ENCODE results near the gene AP3D1.

Gene AP3D1

DNA sequence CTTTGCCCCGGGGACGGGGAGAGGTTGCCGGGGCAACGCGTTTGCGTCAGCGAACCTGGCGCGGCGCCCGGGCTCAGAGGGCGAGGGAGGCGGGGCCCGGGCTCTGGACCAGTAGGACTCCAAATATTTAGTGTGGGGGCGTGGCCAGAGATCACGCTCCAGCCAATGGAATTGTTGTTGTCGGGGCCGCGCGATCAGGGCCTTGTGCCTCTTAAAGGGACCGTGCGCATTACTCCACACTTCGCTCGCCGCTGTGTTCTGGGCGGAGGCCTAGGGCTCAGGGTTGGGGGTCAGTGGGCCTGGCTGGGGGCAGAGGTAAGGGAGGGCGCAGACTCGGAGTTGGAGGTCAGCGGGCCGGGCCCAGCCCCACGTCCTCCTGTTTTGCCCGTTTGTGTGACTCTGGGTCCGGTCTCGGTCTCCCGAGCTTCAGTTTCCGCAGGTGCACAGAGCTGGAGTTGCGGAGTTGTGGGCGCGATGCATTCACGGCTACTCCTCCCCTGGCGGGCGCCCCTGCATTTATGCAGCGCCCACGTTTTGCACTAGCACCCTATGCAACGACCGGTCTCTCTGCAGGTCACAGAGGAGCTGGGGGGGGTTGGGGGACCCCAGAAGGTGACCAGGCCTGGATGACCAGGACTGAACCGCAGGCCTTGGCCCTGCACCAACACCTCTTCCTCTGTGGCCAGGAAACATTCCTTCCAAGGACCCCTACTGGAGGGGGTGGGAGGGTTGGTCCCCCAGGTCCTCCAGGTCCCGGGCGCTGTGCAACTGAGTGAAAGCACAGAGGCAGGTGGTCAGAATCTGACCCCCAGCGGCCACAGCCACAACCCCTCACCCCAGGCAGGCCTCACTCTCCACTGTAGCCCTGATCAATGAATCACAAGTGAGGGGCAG, 89.6 kb downstream of the AP3D1 start:
- DNase-seq (ENCODE audit: low spot score): peak; percentile 99

DNA sequence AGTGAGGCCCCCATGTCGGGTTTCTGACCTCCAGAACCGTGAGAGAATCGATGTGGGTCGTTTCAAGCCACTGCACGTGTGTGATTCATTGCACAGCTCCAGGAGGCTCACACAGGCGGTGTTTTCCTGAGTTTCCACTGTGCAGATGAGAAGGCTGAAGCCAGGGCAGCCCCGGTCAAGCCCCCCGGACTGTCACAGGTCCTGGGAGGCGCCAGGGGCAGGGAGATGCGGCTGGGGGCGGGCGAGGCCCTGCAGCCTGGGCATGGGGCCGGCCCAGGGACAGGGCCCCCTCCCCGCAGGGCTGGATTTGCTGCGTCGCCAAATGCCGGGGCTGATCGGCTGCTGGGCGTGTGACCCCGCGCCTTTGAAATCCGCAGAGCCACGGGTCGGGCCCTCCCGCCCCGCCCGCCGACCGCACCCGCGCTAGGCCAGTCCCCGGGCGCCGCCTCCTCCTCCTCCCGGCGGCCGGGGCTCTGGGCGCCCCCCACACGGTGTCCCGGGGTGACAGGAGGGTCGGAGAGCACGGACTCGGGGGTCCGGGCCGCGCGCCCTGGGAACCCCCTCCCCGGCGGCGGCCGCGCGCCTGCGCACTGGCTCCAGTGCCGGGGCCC, 90.4 kb downstream of the AP3D1 start:
- peak; percentile 64 for DNase-seq (ENCODE audit: low spot score)

DNA sequence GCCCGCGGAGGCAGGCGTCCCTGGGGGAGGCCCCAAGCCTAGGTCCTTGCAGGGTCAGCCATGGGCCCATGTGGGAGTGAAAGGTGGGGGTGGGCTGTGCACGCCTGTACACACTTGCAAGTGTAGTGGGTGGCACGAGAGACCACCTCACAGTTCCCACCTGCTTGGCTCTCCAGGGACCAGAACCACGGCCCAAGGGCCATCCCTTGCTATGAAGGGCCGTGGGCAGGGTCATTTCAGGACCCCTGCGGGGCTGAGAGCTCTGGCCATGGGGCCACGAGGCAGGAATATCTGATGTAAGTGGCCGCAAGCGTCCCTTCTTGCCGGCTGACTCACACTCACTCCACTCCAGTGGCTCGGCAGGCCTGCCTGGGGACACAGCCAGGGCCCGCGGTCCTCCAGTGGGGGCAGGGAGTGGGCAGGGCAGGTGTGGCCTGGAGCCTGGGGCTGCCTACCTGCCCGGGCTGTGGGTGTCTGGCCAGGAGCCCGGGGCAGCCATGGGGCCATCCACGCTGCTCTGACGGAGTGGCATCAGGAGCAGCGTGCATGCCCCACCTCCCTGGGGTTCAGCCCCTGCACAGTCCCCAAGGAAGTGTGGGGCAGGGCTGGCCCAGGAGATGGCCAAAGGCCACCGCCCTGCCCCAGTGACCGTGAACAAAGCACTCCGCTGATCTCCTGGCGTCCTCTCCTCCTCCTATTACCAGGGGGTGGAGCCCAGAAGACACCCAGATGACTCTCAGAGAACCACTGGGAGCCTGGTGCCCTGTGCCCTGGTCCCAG, 91.8 kb downstream of the AP3D1 start:
- peak; percentile 88 for DNase-seq (ENCODE audit: low spot score)

DNA sequence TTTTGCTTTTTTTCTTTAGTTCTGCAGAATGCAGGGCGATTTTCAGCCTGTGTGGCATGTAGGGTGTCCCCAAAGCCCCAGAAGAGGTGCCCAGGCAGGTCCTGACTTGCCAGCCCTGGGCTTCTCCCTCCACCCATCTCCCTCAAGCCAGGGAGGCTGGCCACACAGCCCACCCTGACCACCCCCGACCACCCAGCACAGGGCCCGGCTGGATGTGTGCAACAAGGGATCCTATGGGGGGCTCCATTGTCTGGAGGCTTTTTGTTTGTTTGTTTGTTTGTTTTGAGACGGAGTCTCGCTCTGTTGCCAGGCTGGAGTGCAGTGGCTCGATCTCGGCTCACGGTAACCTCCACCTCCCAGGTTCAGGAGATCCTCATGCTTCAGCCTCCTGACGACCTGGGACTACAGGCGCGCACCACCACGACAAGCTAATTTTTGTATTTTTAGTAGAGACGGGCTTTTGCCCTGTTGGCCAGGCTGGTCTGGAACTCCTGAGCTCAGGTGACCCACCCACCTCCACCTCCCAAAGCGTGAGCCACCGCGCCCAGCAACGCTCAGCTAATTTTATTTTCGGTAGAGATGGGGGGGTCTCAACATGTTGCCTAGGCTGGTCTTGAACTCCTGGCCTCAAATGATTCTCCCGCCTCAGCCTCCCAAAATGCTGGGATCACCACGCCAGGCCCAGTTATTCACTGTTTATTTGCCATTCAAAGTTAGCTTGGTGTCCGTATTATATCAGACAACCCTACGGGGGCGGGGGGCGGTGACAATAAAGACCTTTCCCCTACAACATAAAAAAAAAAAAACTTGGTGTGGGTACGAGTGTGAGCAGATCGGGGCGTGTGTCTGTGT, 92.6 kb downstream of the AP3D1 start:
- no peak for DNase-seq (ENCODE audit: low spot score)

DNA sequence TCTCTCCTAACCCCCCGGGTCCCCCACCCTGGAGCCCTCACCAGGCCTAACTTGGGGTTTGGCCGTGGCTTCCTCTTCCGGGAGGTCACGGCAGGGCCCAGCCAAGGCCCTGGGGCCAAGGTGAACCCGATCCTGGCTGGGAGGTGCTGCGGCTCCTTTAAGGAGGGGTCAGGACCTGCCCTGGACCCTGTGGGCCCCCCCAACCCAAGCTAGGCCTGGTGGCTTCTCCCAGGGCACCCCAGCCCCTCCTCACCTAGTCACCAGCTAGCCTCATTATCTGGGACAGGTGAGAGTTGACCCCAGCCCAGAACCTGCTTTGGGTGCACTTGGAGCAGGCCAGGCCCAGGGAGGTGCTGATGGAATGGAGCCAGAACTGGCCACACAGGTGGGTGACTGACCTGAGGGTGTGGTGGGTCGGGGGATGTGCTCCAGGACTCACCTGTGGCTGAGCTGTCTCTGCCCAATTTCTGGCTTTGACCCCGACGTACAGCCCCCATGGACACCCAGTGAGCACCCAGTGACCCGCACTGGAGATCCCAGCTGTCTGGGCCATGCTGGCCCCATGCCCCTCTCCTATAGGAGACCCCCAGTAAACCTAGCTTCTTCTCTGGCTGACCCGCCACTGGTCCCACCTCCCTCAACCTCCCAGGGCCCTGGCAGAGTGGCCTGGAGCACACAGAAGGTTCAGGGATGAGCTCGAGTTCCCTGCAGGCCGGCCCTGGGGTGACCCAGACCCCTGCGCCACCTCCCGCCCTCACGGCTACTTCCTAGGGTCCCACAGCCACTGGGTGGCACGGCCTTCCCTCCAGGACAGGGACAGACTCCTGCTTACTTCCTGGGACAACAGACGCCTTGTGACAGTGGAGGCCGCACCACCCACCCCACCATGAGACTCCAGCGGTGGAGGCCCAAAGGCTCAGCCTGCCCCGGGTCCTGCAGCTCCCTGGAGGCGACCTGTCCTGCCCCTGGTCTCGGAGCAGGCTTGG, 93.6 kb downstream of the AP3D1 start:
- no peak for DNase-seq (ENCODE audit: low spot score)

DNA sequence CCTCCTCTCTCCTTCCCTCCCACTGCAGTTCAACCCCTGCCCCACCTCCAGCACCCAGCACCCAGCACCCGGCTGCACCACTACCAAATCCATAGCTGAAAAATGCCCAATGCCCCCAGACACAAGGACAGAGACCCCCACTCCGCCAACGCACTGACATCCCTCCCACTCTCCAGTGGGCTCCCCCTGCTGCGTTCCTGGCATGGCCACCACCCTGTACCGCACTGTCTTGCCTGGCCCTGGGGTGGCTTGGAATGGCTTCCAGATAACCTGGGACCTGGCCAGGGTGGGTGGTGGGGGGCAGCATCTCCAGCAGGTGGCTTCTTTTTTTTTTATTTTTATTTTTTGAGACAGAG, 94.6 kb downstream of the AP3D1 start:
- DNase-seq (ENCODE audit: low spot score): no peak

DNA sequence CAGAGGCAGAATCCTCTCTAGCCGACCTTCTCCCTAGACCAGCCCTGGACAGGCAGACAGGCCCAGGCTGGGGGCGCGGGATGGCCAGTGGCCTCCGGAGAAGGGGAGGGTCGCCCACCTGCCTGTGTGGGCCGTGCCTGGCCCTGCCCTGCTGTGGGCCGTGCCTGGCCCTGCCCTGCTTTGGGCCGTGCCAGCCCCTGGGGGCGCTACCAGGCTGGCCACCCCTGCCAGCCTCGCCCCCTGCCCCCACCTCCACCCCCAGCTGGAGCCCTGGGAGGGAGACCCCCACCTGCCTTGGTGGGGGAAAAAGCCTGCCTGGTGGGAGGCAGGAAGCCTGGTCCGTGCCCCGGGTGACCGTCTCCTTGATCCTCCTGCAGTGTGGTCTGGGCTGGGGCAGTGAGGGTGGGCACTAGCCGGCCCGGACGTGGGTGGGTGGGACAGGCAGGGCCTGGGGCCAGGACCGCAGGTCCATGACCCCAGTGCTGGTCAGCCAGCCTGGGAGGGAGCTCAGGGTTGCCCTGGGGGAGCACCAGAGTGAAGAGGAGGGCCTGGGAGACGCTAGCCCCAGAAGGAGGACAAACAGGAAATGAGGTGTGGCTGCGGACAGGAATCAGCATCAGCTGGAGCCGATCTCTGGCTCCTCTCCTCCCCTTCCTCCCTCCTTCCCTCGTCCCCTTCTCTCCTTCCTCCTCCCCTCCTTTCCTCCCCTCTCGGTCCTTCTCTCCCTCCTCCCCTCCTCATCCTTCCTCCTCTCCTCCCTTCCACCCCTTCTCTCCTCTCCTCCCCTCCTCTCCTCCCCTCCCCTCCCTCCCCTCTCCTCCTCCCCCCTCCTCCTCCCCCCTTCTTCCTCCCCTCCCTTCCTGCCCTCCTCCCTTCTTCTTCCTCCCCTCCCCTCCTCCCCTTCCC, 95.2 kb downstream of the AP3D1 start:
- no peak for DNase-seq (ENCODE audit: low spot score)

DNA sequence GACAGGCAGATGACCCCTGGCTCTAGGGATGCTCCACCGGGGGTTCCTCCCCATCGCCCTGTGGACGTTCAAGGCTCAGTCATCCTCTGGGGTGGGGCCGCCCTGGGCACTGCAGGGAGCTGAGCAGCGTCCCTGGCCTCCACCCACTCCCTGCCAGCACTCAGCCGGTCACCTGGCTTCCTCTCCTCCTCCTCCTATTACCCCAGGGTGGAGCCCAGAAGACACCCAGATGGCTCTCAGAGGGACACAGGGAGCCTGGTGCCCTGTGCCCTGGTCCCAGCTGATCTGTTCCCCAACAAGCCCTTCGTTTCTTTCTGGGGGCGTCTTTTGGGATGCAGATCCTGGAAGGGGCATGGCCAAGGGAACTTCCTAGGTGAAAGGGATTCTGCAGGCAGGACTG, 96.6 kb downstream of the AP3D1 start:
- DNase-seq (ENCODE audit: low spot score): no peak

DNA sequence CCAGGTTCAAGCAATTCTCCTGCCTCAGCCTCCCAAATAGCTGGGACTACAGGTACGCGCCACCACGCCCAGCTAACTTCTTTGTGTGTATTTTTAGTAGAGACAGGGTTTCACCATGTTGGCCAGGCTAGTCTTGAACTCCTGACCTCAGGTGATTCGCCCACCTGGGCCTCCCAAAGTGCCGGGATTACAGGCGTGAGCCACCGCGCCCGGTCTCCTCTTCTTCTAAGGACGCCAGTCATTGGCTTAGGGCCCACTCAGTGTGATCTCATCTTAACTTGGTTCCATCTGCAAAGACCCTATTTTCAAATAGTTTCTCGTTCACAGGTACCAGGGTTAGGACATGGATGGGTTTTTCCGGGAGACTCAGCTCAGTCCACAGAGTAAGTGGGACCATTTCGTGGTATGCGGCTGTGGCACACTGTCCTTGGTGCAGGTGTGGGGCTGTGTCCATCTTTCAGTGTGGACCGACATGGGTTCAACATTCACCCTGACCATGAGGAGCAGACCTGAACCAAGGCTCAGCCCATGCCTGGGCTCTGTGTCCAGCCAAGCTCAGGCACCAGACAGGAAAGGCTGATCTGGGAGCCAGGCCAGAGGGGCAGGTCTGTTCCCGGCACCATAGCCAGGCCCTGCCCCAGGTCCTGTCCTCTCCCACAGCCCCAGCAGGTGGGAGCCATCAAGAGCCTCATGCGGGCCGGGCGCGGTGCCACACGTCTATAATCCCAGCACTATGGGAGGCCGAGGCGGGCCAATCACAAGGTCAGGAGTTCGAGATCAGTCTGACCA, 97.6 kb downstream of the AP3D1 start:
- no peak for DNase-seq (ENCODE audit: low spot score)

DNA sequence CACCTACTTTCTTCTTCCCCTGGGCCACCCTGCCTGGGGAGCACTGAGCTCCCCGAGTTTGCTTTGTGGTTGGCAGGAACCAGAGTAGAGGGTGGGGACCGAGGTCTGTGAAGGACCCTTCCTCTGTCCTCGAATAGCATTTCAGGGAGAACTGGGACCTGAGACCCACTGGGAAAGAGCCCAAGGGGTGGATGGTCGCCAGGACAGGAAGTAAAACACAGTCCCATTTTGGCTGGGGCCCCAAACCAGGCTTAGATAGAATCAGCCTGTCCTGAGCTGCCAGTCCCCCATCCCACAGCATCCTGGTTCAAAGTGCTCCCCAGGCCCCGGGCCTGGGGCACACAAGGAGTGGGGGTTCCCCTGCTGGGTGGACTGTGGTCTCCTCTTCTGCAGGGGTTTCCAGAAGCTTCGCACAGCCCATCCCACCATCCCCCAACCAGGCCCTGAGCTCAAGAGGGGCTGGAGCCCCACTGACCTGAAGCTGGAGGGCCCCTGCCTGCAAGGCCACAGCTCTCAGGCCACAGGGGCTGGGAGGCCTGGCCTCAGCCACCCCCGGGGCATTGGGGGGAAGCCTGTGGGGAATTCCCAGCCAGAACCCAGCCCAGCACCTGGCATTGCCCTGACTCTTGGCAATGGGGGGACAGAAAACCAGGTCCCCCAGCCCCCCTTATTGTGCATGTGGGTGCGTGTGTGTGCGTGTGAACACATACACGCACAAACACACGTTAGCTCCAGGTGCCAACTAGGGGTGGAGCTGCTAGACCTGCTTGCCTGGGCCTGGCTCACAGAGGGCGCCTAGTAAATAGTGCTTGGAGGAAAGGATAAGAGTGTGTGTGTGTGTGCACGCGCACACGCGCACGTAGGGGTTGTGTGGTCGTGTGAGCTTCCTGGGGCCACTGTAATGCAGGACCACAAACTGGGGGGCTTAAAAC, 99.3 kb downstream of the AP3D1 start:
- DNase-seq (ENCODE audit: low spot score): no peak

DNA sequence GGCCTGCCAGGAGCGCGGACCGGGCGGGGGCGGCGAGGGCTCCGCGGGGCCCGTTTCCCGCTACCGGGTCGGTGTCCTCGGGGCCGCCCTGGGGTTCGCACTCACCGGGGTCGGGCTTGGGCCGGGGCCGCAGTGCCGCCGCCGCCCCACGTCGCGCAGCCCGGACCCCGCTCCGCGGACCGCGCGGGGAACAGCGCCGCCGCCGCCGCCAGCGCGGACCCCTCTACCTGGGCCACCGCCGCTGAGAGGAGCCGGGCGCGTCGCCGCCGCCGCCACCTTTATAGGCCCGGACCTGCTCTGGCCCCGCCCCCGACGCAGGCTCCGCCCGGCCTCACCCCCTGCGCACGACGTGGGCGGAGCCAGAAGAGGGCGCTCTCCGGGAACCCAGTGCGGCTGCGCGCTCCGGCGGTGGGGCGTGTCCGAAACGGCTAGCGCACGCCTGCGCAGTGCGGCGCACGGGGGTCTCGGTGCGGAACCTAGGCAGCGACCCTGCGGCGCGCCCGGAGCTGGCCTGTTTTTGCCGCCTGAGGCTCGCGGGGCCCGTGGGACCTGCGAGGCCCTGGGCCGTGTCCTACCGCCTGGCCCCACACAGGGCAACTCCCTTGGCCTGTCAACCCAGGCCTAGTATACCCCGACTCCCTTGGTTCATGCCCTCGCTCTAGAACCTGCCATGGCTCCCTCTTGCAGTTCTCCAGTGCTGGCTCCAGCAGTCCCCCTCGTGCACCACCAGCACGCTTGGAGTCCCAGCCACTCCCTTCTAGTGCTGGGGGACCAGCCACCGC, 100.2 kb downstream of the AP3D1 start, which contains the start of gene MKNK2:
Gene MKNK2 (minus strand): TSS at position 254 of the 782 bp plus-strand sequence. CDS start 393 bp downstream, outside the sequence.
- peak; percentile 94 for DNase-seq (ENCODE audit: low spot score)

All from LoVo (cell line).